T follicular helper cell (primary cell): ENCODE measurements around the gene CDX2.

Source experiments
- DNase-seq: peaks from one replicate; pipeline ENCODE4 v3.0.0-alpha.2; 2020; ENCODE audit warnings: low read depth

Gene CDX2

GRCh38 chr13:27979001-27979643 lies 10.0 kb upstream of the CDX2 start:
- no peak for DNase-seq

- no peak for DNase-seq
Measured at GRCh38 chr13:27978301-27978968, 9.3 kb upstream of the CDX2 start.

- no peak for DNase-seq
Measured at GRCh38 chr13:27977476-27978300, 8.6 kb upstream of the CDX2 start.

- DNase-seq = no peak
Measured at GRCh38 chr13:27976362-27977091, 7.4 kb upstream of the CDX2 start.

GRCh38 chr13:27975564-27976361 lies 6.6 kb upstream of the CDX2 start:
- DNase-seq = no peak

GRCh38 chr13:27973961-27974662 lies 5.0 kb upstream of the CDX2 start:
- no peak for DNase-seq

- DNase-seq = no peak
Measured at GRCh38 chr13:27973291-27973690, 4.2 kb upstream of the CDX2 start.

GRCh38 chr13:27972478-27972820 lies 3.3 kb upstream of the CDX2 start:
- DNase-seq = no peak

GRCh38 chr13:27971776-27972477 lies 2.8 kb upstream of the CDX2 start:
- DNase-seq = no peak

- DNase-seq = no peak
Measured at GRCh38 chr13:27971236-27971645, 2.1 kb upstream of the CDX2 start.

GRCh38 chr13:27970382-27971235 lies 1.5 kb upstream of the CDX2 start:
- no peak for DNase-seq

GRCh38 chr13:27969866-27970229 lies 733 bp upstream of the CDX2 start:
- DNase-seq = no peak

- no peak for DNase-seq
Measured at GRCh38 chr13:27968316-27969081, 616 bp downstream of the CDX2 start.

- DNase-seq = no peak
Measured at GRCh38 chr13:27967736-27968315, 1.3 kb downstream of the CDX2 start.

GRCh38 chr13:27967203-27967735 lies 1.8 kb downstream of the CDX2 start:
- no peak for DNase-seq

GRCh38 chr13:27966641-27967202 lies 2.4 kb downstream of the CDX2 start:
- DNase-seq = no peak
